Caco-2 (cell line): ENCODE data around the gene CHD1L. TPM values are rescaled to one million over a fixed set of nuclear protein-coding genes. Genes with fewer than 3 reads are reported as not detected.
A peak's percentile ranks its signal among the peaks of the same experiment; 100 is the strongest.
"Not testable (repeated sequence)": the region's sequence is repeated elsewhere in the genome, so short reads cannot be mapped to it uniquely, and the experiment has no call there.

Experiments
- BruUV-seq: library from RNA; stranded (reverse); fragments of 400-500 nt; replicated peaks from 2 replicates; lab custom pipeline; 2021; lab: Mats Ljungman, UMichigan
- CTCF ChIA-PET: fragments of 300-600 bp; sonication (Branson Sonifier 250); formaldehyde crosslinking; loops from one replicate; lab custom pipeline; 2022; ENCODE audit warnings: antibody characterized with exemption; lab: Charles Lee
- POLR2A ChIA-PET: fragments of 300-600 bp; sonication (Branson Sonifier 250); formaldehyde crosslinking; loops from one replicate; lab custom pipeline; 2022; ENCODE audit warnings: antibody characterized with exemption; lab: Charles Lee
- DNase-seq, 2 experiments: peaks; one replicate each; pipeline versions ENCODE4 v3.0.0 to v3.0.0-alpha.2; 2020 to 2022
- H3K27me3 ChIP-seq: replicated peaks from 2 replicates; pipeline ENCODE4 v1.6.0; 2011; ENCODE audit warnings: low read length; ENCODE audit not compliant: control insufficient read depth, insufficient read depth
- H3K36me3 ChIP-seq: 2 replicates; pipeline ENCODE4 v1.5.1; 2011; ENCODE audit warnings: low read length; ENCODE audit not compliant: control insufficient read depth, insufficient read depth
- H3K4me1 ChIP-seq: fragments of 250-450 bp; sonication (Bioruptor Pico); 2 replicates; pipeline ENCODE4 v1.5.1; 2020; ENCODE audit warnings: mild to moderate bottlenecking
- H3K4me3 ChIP-seq: 2 replicates; pipeline ENCODE4 v1.5.1; 2011; ENCODE audit warnings: low read depth, mild to moderate bottlenecking, control low read depth, low read length
- H3K9me3 ChIP-seq: fragments of 250-450 bp; sonication (Bioruptor Pico); 2 replicates; pipeline ENCODE4 v1.5.1; 2020; ENCODE audit warnings: mild to moderate bottlenecking, moderate library complexity
- H3K27ac Mint-ChIP-seq: one replicate; pipeline ENCODE4 v1.8.0; 2022; ENCODE audit warnings: mixed read lengths; ENCODE audit not compliant: unreplicated experiment
- H3K27me3 Mint-ChIP-seq: one replicate; pipeline ENCODE4 v1.8.0; 2022; ENCODE audit warnings: mixed read lengths; ENCODE audit not compliant: insufficient read depth, unreplicated experiment
- H3K36me3 Mint-ChIP-seq: one replicate; pipeline ENCODE4 v1.8.0; 2022; ENCODE audit warnings: mild to moderate bottlenecking, mixed read lengths; ENCODE audit not compliant: insufficient read depth, unreplicated experiment
- H3K4me1 Mint-ChIP-seq: one replicate; pipeline ENCODE4 v1.8.0; 2022; ENCODE audit warnings: low read depth, mixed read lengths; ENCODE audit not compliant: unreplicated experiment
- H3K4me3 Mint-ChIP-seq: one replicate; pipeline ENCODE4 v1.8.0; 2022; ENCODE audit warnings: mild to moderate bottlenecking, moderate library complexity, mixed read lengths; ENCODE audit not compliant: unreplicated experiment
- H3K9me3 Mint-ChIP-seq: one replicate; pipeline ENCODE4 v1.8.0; 2022; ENCODE audit warnings: mixed read lengths; ENCODE audit not compliant: unreplicated experiment
- intact Hi-C: fragments of 100-400 bp; cut with micrococcal nuclease; formaldehyde crosslinking; loops from one replicate; pipeline ENCODE4 v1.10.0; 2022; ENCODE audit not compliant: unreplicated experiment
- total RNA-seq: library from RNA; stranded (reverse); gene quantifications from 2 replicates; pipeline ENCODE4 v1.2.3, GENCODE V29; 2022
- TF ChIP-seq, protein P1 (sequence below), 2 experiments: fragments of 200-600 bp in 1 of 2; IDR thresholded peaks; 1 replicate in 1 of 2; 2 replicates in 1 of 2; pipeline versions ENCODE4 v1.5.1 to v1.8.0; 2011 to 2022; ENCODE audit warnings: antibody characterized with exemption in 1 of 2, control low read depth in 1 of 2, inconsistent platforms in 1 of 2, low read depth in 1 of 2, low read length in 1 of 2, mild to moderate bottlenecking in 1 of 2, moderate library complexity in 1 of 2; ENCODE audit not compliant: insufficient read depth in 1 of 2, severe bottlenecking in 1 of 2, unreplicated experiment in 1 of 2

Gene CHD1L
- total RNA-seq, 1 experiment from 2014 or later = 56.2 TPM

DNA sequence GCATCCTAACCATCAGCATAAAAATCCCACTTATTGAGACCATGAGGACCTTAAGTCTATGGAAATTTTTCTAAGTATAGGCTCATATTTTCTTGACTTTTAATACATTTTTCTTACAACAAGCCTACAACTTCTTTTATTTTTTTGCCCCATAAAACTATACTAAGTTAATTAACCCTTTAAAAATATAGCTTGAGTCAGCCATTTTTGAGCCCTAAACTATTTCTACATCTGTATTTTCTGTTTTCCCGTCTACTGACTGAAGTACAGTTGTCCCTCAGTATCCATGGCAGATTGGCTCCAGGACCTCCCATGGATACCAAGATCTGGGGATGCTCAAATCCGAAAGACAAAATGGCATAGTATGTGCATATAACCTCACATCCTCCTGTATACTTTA lies 55.0 kb downstream of the CHD1L start:
- TF ChIP-seq, protein P1, sequence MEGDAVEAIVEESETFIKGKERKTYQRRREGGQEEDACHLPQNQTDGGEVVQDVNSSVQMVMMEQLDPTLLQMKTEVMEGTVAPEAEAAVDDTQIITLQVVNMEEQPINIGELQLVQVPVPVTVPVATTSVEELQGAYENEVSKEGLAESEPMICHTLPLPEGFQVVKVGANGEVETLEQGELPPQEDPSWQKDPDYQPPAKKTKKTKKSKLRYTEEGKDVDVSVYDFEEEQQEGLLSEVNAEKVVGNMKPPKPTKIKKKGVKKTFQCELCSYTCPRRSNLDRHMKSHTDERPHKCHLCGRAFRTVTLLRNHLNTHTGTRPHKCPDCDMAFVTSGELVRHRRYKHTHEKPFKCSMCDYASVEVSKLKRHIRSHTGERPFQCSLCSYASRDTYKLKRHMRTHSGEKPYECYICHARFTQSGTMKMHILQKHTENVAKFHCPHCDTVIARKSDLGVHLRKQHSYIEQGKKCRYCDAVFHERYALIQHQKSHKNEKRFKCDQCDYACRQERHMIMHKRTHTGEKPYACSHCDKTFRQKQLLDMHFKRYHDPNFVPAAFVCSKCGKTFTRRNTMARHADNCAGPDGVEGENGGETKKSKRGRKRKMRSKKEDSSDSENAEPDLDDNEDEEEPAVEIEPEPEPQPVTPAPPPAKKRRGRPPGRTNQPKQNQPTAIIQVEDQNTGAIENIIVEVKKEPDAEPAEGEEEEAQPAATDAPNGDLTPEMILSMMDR (IDR thresholded peaks at IDR 0.05; ENCODE audit: insufficient read depth in 1 of 2, low read depth in 1 of 2, low read length in 1 of 2, severe bottlenecking in 1 of 2, unreplicated experiment in 1 of 2) = no peak
- Histone ChIP-seq H3K9me3 (peaks cover 18% of the 10 kb centered on the region; the same call in 1 of the 2 replicates), H3K4me1 (no peaks in the 10 kb centered on the region), H3K4me3 (no peak overlapping the region), H3K27me3 (no peaks in the 10 kb centered on the region), H3K36me3 (peaks cover 2% of the 10 kb centered on the region)
- Mint-ChIP-seq H3K9me3 (peaks cover 47% of the 10 kb centered on the region), H3K36me3 (peaks cover 80% of the 10 kb centered on the region), H3K27me3 (no peaks in the 10 kb centered on the region), H3K4me3 (no peak overlapping the region), H3K27ac (no peak overlapping the region), H3K4me1 (no peaks in the 10 kb centered on the region)
- CTCF ChIA-PET = no interaction called here
- no peak for DNase-seq
- intact Hi-C loops = no loop called here
- POLR2A ChIA-PET = no interaction called here
- BruUV-seq = no TSS peak

- BruUV-seq, H3K4me1 ChIP-seq, DNase-seq, H3K27ac Mint-ChIP-seq, H3K4me1 Mint-ChIP-seq, H3K27me3 Mint-ChIP-seq, H3K4me3 ChIP-seq, POLR2A ChIA-PET, CTCF ChIA-PET, intact Hi-C loops, H3K4me3 Mint-ChIP-seq, H3K36me3 ChIP-seq, H3K27me3 ChIP-seq: not testable (repeated sequence)
- Mint-ChIP-seq H3K36me3 (peaks cover 21% of the 10 kb centered on the region), H3K9me3 (peaks cover 81% of the 10 kb centered on the region)
- peaks cover 23% of the 10 kb centered on the region; the same call in 1 of the 2 replicates for H3K9me3 ChIP-seq
Measured at GRCh38 chr1:147305803-147306202, 63.3 kb downstream of the CHD1L start.

DNA sequence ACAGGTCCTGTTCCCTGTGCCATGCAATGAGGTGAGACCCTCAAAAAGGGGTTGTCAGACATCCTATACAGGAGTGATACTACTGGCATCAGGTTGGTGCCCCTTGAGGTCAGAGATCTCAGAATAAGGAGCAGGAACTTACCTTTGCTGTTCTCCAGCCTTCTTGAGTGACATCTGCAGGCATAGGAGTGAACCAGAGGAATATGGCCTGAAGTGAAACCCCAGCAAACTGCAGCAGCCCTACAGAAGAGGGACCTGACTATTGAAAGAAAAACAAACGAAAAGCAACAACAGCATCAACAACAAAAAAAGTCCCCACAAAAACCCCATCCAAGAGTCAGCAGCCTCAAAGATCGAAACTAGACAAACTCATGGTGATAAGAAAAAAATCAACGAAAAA lies 74.5 kb downstream of the CHD1L start:
- Mint-ChIP-seq H3K27me3 (peaks cover 2% of the 10 kb centered on the region), H3K4me3 (no peak overlapping the region), H3K9me3 (peaks cover 13% of the 10 kb centered on the region), H3K36me3 (no peaks in the 10 kb centered on the region), H3K4me1 (no peaks in the 10 kb centered on the region), H3K27ac (no peak overlapping the region)
- intact Hi-C loops = no loop called here
- Histone ChIP-seq H3K27me3 (no peaks in the 10 kb centered on the region), H3K4me1 (no peaks in the 10 kb centered on the region), H3K9me3 (peaks cover 3% of the 10 kb centered on the region; the same call in 1 of the 2 replicates), H3K4me3 (no peak overlapping the region), H3K36me3 (no peaks in the 10 kb centered on the region; the same call in 1 of the 2 replicates)
- CTCF ChIA-PET = no interaction called here
- TF ChIP-seq, protein P1 (IDR thresholded peaks at IDR 0.05; ENCODE audit: insufficient read depth in 1 of 2, low read depth in 1 of 2, low read length in 1 of 2, severe bottlenecking in 1 of 2, unreplicated experiment in 1 of 2) = no peak
- BruUV-seq = no TSS peak
- POLR2A ChIA-PET = no interaction called here
- DNase-seq = no peak

DNA sequence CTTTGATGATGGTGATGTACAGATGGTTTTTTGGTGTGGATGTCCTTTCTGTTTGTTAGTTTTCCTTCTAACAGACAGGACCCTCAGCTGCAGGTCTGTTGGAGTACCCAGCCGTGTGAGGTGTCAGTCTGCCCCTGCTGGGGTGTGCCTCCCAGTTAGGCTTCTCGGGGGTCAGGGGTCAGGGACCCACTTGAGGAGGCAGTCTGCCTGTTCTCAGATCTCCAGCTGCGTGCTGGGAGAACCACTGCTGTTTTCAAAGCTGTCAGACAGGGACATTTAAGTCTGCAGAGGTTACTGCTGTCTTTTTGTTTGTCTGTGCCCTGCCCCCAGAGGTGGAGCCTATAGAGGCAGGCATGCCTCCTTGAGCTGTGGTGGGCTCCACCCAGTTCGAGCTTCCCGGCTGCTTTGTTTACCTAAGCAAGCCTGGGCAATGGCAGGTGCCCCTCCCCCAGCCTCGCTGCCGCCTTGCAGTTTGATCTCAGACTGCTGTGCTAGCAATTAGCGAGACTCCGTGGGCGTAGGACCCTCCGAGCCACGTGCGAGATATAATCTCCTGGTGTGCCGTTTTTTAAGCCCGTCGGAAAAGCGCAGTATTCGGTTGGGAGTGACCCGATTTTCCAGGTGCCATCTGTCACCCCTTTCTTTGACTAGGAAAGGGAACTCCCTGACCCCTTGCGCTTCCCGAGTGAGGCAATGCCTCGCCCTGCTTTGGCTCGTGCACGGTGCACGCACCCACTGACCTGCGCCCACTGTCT lies 84.6 kb downstream of the CHD1L start:
- peak overlapping the region; percentile 30 for H3K4me3 ChIP-seq
- H3K4me1 Mint-ChIP-seq, H3K27me3 ChIP-seq, H3K36me3 ChIP-seq, POLR2A ChIA-PET, CTCF ChIA-PET, H3K27me3 Mint-ChIP-seq, H3K36me3 Mint-ChIP-seq, intact Hi-C loops, H3K9me3 ChIP-seq, BruUV-seq, H3K4me1 ChIP-seq, H3K9me3 Mint-ChIP-seq, H3K27ac Mint-ChIP-seq: not testable (repeated sequence)
- DNase-seq = peak; percentile 40 to 51
- H3K4me3 Mint-ChIP-seq = peak overlapping the region; percentile 95
